ENCODE results near the gene PLA2G2C.
"Not testable (repeated sequence)": the region's sequence is repeated elsewhere in the genome, so short reads cannot be mapped to it uniquely, and the experiment has no call there.

The PLA2G2C gene

GRCh38 chr1:20150969-20151368 is 35.3 kb downstream of the PLA2G2C start:
- no peak for DNase-seq

- no peak for DNase-seq
These were observed 36.0 kb downstream of the PLA2G2C start for GRCh38 chr1:20150326-20150705.

GRCh38 chr1:20149601-20150325 is 36.6 kb downstream of the PLA2G2C start:
- no peak for DNase-seq

GRCh38 chr1:20148571-20149500 is 37.5 kb downstream of the PLA2G2C start:
- DNase-seq = no peak

DNA sequence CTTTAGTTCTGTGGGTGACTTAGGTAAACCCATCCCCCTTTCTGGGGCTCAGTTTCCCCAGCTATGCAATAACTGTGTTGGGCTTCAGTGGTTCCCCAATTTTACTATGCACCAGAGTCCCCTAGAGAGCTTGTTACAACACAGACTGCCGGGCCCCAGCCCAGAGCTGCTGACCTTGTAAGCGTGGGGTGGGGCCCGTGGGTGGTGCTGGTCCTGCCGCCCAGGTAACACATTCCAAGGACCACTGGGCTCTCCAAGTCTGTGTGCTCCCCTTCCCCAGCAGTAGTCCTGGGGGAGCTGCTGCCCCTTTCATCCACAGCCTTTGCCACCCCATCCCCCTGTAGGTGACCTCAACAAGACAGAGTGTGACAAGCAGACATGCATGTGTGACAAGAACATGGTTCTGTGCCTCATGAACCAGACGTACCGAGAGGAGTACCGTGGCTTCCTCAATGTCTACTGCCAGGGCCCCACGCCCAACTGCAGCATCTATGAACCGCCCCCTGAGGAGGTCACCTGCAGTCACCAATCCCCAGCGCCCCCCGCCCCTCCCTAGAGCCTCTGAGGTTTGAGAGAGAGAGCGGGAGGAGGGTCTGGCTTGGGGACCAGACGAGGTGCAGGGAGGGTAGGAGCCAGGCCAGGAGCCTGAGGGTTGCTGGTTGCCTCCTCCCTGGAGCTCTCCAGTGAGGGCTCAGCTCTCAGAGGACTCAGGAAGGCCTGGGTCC is 38.3 kb downstream of the PLA2G2C start:
- DNase-seq = no peak

- DNase-seq = no peak
These were observed 42.4 kb downstream of the PLA2G2C start for GRCh38 chr1:20143734-20144565.

GRCh38 chr1:20143318-20143717 is 43.0 kb downstream of the PLA2G2C start:
- DNase-seq = no peak

GRCh38 chr1:20142001-20142710 is 44.2 kb downstream of the PLA2G2C start:
- DNase-seq = no peak

GRCh38 chr1:20141466-20141865 is 44.9 kb downstream of the PLA2G2C start:
- DNase-seq = no peak

DNA sequence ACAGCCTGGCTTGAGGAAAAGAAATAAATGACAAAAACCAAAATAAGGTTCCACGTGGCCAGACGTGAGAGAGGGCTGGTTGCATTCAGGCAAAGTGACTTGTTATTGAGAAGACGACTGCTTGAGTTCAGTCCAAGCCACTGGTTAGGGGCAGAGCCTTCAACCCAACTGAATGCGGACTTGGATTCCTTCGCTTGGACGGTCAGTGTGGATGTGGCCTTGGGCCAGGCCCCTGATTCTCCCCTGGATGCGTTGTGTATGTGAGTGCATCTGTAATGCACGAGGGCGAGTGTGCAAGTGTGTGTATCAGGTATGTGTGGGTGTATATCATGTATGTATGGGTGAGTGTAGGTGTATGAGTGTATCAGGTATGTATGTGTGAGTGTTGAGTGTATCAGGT is 45.3 kb downstream of the PLA2G2C start:
- no peak for DNase-seq

DNA sequence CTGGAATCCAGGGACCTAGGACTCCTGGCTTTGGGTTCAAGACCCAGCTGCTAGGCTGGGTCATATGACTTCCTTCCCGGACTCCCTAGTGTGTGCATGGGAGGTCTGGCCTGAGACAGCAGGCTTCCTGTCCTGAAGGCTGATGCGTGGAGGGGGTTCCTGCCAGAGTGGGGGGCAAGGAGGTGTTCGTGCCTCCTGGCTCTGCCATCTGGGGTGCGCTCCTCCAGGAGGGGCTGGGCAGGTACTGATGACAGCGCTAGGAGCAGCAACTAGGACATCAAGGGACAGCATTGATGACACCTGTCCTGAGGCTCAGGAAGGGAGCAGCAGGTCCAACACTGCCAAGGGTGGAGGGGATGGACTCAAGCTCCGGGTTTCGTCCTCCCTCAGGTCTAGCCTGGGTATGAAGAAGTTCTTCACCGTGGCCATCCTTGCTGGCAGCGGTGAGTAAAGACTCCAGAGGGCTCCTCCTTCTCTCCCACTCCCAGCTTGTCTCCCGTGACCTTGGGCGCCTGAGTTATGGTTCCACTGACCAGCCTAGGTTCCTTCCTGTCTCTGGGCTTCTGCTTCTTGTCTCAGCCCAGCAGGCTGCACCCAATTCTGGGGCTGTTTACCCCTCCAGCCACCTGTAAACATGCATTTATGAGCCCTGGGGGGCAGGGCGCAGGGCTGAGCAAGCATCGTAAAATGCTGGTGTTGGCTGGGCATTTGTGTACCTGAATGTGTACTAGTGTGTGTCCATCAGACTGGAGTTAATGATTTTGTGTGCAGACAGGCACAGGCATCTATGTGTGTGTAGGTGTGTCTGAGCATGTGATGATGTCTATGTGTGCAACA is 46.3 kb downstream of the PLA2G2C start:
- no peak for DNase-seq

GRCh38 chr1:20138961-20139550 is 47.3 kb downstream of the PLA2G2C start, which contains the start of gene PLA2G2F:
TSS of gene PLA2G2F (plus strand) at chr1:20139323. CDS start at chr1:20139428, 105 bp downstream.
- no peak for DNase-seq

GRCh38 chr1:20138346-20138745 is 48.0 kb downstream of the PLA2G2C start:
- DNase-seq = no peak

DNA sequence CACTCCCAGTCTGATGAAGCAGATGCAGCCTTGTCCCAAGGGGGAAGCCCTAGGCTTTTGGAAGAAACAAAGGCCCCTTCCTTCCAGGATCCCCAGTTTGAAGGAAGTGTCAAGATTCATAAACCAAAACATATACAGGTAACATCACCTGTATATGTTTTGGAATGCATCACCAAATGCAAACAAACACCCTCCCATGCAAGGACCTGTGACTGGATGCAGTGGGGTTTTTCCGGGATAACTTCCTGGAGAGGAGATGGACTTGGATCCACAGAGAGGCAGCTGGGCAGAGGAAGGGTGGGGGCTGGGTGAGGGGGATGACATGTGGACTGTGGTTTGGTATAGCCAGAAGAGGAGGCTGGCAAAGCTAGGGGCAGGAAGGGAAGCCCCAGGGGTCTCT is 48.7 kb downstream of the PLA2G2C start:
- no peak for DNase-seq

DNA sequence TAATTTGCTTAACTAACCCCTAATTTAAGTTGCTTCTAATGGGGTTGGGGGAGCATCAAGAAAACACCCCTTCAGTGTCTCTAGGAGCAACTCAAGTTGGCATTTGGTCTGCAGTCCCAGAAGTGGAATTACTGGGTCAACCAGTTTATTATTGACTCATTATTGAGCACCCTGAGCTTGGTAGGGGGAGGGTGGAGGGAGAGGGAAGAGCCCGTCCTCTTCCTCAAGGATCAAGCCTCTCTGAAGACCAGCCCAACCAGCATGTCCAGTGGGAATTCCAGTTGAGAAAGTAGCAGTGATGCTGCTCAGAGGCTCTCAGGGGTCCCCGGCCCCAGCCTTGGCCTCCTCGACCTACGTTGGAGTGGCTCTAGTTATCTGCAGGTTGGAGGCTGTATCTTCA is 49.3 kb downstream of the PLA2G2C start:
- DNase-seq = no peak

DNA sequence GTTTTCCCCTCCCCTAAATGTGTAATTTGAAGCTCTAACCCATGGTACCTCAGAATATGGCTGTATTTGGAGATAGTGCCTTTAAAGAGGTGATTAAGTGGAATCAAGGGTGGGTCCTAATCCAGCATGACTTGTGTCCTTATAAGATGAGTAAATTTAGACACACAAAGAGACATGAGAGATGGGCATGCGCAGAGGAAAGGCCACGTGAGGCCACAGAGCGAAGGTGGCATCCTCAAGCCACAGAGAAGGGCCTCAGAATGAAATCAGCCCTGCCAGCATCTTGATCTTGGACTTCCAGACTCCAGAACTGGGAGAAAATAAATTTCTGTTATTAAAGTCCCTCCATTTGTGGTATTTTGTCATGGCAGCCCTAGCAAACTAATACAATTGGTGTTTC is 50.1 kb downstream of the PLA2G2C start:
- DNase-seq = no peak

- DNase-seq = no peak
These were observed 51.3 kb downstream of the PLA2G2C start for GRCh38 chr1:20134995-20135394.

- DNase-seq = not testable (repeated sequence)
These were observed 55.8 kb downstream of the PLA2G2C start for GRCh38 chr1:20130518-20130917.

DNA sequence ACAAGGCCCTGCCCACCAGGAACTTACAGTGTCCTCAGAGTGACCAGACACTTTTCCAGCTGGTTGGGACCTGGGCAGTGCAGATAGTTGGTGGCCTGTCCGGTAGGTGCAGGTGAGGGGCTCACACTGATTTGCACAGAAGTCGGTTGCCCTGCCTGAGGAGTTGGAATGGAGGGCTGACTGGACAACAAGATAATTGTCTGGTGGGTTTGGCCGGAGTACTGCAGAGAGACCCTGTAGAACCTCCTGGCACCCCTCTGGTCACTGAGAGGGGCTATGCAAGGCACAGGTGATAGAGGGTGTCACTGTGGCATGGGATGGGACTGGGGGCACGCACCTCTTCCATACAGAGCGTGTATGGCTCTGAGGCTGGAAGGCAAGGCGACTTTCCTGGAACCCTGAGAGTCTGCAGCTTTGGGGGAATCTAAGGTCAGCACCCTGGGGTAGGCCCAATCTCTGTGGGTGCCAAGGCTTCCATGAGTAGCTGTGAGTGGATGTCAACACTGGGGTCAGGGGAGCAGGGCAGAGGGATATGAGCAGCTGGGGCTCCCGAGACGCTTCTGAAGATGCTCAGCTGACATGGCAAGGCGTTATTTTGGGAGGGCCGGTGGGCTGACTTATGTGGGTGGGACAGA is 59.4 kb downstream of the PLA2G2C start:
- DNase-seq = no peak
